ENCODE data around the gene KCNK5.

KCNK5 gene

DNA sequence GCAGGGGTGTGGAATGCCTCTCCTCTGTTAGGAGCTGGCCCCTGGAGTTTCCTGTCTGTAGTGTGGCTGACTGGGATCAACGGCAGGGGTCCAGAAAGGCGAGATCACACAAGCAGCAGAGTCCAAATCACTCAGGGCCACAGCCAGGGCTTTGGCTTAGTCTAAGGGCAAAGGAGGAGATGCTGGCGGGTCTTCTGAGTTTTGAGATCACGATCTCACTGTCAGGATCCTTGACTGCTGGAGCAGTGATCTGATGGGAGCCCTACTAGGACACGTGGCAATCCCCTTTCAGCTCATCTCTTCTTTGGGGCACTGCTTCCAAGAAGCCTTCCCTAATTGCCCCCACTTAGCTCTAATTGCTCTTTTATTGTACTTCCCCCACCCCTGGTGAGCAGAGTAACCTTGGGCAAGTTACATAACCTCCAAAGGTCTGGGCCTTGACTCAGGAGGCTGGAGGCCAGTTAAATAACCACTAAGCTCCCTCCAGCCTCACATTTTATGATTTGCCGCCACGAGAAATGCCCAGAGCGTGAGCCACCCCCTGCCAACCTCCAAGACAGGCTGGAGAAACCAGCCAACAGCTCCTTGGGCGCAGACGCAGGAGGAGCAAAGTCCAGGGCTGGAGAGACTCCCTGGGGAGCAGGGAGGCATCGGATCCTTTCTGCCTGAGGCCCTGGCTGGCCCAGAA, 12.0 kb downstream of the KCNK5 start:
- H3K4me3 ChIP-seq (ENCODE audit: low read depth, low read length): no peak overlapping the region

DNA sequence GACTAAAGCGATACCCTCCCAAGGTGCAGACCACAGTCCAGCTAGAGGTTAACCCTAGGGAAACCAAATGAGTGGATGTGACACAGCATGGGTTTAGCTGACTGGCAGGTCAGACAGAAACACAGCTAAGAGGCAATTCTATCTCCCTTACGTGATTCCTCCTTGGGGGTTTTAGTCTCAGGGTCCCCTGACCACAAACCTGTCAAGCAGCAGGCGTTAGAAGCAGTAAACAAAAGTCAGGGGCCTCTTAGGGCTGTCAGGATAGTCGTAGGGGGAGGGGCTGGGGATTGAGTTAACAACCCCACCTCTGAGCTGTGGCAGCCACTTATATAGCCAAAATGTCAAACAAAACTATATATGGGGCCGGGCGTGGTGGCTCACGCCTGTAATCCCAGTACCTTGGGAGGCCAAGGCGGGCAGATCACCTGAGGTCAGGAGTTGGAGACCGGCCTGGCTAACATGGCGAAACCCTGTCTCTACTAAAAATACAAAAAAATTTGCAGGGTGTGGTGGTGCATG, 13.6 kb downstream of the KCNK5 start:
- no peak overlapping the region for H3K4me3 ChIP-seq (ENCODE audit: low read depth, low read length)

DNA sequence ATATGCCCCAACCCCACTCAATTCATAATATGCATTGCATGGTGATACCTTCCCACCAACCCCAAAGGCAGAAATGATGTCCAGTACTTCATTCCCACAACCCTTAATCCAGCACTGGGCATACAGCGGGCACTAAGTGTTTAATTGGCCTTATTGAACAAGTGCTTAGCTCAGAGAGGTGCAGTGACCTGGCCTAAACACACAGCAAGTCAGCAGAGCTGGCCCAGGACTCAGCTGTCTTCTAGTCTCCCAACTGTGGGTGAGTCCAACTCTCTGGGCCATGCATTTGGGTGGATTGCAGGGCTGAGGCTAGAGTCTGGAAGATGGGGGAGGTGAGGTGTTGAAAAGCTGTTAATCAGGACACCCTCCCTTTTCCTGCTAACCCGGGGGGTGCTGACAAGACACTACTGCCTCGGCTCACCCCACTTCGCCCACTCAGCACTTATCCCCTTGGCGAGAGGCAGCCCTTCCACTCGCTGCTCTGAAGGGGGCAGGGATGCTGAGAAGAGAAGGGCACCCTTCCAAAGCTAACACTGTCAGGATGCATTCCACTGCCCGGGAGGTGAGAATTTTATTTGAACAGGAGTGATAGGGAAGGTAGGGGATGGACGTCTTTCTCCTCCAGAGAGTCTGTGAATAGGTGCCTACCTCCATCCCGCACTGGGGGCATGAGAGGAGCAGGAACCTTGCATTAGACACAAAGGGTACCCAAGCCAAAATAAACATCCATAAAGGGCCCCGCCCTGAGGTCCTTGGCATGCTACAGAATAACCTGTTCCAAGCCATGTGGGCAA, 14.2 kb downstream of the KCNK5 start:
- H3K4me3 ChIP-seq (ENCODE audit: low read depth, low read length): no peak overlapping the region

DNA sequence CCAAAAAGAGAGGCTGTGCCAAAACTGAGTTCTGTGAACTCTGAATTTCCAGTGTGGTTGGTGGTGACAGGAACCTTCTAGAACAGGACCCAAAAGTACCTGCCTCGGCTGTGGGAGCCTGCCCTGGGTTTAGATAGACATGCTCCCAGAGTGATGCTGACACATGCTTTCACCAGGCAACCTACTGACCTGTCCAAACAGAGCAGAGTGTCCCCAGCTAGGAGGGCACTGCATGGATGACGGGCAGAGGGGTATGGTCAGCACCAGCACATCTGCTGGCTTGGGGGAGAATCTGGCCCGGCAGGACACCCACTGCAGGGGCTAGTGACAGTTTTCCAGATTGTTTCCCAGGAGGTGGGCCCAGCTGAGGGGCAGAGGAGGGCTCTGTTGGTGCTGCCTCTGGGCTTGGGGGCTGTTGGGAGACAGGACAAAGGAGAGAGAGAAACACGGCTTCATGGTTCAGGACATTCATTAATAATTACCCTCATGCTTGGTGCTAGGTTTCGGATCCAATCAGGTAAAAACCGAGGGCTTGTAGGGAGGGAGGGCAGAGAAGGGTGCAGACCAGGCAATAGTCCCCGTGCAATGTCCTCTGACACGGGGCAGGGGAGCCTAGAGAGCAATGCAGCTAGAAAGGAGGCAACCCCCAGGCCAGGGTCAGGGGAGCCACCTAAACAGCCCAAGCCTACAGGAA, 15.0 kb downstream of the KCNK5 start:
- H3K4me3 ChIP-seq (ENCODE audit: low read depth, low read length): no peak overlapping the region

DNA sequence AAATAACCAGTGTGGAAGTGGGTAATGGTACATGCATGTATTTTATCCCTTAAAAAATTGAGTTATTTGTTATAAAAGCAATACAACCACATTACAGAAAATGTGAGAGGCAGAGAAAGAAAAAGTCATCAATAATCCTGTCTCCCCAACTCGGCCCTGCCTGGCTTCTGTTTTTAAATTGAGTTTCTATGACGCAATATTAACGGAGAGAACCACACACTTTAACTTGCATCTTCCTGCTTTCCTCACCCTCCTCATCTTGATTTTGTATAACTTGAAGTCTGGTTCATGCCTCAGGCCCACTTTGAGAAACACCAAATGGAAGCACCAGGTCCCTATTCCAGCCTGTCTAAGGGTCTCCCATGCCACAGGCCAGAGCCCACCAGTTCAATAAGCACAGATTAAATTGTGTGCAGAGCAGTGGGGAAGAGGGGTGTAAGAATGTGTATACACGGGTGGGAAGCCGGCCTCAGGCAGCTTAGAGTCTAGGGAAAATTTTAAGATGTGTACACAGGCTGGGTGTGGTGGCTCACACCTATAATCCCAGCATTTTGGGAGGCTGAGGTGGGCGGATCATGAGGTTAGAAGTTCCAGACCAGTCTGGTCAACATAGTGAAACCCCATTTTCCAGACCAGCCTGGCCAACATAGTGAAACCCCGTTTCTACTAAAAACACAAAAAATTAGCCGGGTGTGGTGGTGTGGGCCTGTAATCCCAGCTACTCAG, 15.9 kb downstream of the KCNK5 start:
- H3K4me3 ChIP-seq (ENCODE audit: low read depth, low read length): no peak overlapping the region

DNA sequence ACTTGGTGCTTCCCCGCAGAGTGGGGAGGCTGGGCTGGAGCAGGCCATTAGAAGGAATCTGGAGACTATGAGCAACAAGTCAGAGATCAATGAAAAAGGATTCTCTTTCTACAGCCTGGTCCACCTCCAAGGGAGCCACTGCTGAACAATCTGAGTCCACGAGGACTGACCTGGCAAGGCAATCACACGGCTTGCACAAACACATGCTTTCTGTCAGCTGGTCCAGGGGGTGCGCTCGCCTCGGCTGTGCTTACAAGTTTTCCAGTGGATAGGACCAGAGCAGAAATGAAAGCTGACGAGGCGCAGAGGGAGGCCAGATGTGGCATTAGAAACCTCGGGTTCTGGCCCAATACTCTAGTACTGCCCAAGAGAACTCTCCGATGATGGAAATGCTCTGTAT, 18.1 kb downstream of the KCNK5 start:
- no peak overlapping the region for H3K4me3 ChIP-seq (ENCODE audit: low read depth, low read length)

DNA sequence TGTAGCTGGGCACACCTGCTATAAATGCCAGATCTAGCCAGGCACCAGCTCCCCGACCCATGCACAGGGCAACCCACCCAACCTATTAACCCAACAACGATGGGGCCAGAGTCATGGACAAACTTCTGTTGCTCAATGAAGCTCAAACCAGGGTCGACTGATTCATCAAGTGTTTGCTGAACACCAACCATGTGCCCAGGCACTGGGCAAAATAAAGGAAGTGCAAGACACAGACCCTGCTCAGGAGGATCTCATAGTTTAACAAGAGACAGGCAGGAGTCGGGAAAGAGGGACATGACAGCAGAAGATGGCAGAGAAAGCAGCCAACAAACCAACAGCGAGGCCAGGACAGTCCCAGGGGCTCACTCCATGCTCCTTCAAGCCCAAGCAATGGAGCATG, 18.8 kb downstream of the KCNK5 start:
- no peak overlapping the region for H3K4me3 ChIP-seq (ENCODE audit: low read depth, low read length)

DNA sequence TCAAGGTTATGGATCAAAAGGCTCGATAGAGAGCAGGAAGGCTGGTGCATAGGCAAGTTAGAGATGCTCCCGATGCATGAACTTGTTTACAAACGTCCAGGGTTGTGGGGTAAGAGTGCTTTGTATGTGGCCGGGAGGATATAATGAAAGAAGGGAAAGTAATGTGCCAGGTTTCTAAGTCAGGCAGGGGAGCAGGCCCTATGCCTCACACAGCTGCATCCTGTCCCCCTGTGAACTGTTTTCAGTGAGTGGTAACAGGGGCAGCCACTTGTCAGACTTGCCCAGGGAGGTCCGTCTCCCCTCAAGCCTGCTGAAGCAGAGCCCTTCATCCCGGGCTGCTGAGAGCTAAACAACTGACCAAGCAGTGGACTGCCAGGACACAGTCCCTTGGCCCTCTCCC, 19.4 kb downstream of the KCNK5 start:
- H3K4me3 ChIP-seq (ENCODE audit: low read depth, low read length): no peak overlapping the region

DNA sequence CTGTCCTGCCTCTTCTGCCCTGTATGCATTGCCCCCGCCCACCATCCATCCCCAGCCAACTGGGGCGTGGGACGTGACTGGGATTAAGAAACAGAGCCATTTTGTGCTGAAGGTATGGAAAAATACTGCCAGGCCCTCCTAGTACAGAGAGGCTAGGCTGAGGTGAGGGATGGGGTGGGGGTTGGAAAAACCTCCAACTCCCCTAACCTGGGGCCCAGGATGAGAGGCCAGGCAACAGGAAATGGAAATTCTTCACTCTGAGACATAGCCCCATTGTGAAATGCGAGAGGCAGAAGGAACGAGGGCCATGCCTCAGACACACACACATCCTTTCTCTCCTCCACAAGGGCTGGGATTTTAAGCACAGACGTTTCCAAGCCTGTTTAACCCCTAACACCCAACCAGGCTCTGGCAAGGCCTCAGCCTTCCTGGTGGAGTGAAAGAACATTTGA, 19.9 kb downstream of the KCNK5 start:
- H3K4me3 ChIP-seq (ENCODE audit: low read depth, low read length): no peak overlapping the region

DNA sequence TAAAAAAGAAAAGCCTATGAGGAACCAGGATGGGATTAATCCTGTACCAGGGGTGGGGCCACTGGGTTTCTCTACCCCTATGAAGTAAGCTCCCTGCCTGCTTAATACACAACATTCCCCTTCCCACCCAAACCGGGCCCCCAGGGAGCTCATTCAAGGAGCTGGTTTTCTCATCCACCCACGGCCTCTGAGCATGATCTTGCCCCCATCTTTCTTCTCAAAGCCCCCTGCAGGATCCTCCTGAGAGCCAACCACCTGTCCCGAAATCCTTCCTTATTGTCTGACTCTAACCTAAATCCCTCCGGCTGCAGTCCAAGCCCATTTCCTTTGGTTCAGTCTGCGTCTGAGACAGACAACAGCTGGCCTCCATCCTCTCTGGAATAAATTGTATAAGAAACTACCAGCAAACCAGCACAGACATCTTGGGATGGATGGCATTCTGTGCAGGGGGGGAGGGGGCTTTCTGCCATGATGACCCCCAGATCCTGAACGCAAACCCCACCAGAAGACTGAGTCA, 21.0 kb downstream of the KCNK5 start:
- no peak overlapping the region for H3K4me3 ChIP-seq (ENCODE audit: low read depth, low read length)

DNA sequence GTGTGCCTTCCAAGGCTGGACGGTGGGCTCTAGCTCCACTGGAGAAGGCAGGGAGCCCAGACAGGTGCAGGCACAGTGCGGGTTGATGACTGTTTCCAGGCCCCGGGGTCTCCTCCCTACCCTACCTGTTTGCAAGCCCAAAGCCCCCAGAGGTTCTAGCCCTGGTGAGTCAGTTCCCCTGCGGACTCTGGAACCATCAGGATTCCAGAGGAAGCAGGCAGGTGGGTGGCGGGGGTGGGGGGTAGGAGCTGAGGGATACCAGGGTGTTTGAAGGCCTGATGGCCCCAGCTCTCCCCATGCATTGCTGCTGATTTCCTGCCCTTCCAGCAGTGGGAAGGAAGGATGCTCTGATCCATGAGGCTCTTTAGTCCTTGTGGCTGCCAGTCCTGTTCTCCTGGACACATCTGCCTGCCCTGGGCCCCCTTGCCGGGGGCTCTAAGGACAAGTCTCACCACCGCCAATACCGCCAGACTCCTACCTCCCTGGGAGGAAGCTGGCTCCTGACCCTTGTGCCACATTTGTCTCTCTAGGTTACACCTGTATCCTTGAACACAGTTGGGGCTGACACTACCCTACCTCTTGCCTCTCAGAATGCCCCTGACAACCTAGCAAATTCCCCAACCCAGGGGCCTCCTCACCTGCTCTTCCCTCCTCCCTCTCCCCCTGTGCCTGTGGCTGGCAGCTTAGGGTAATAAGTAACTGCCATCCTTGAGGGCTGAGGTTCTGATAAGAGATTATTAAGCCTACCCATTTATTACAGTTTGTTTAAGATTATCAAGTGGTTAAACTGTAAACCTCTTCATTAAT, 21.7 kb downstream of the KCNK5 start:
- H3K4me3 ChIP-seq (ENCODE audit: low read depth, low read length): no peak overlapping the region

DNA sequence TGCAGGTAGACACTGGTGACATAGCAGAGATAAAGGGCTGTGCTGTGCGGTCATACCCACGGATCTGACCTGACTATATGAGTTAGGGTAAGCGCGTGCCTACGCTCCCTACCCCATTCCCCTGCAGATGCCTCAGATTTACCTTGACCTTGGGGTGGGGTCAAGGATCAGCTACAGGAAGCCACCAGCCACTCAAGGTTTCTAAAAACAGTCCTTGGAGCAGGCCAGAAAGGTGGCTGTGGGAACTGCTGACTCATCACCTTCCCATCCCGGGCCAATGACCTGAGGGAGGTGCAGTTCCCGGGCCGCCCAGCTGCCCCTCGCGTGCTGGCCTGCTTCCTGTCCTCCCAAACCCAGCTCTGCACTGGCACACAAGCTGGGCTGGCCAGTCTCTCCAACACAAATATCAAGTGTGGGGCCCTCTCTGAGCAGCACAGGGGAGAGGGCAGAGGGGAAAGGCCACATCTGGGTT, 23.0 kb downstream of the KCNK5 start:
- H3K4me3 ChIP-seq (ENCODE audit: low read depth, low read length): no peak overlapping the region

DNA sequence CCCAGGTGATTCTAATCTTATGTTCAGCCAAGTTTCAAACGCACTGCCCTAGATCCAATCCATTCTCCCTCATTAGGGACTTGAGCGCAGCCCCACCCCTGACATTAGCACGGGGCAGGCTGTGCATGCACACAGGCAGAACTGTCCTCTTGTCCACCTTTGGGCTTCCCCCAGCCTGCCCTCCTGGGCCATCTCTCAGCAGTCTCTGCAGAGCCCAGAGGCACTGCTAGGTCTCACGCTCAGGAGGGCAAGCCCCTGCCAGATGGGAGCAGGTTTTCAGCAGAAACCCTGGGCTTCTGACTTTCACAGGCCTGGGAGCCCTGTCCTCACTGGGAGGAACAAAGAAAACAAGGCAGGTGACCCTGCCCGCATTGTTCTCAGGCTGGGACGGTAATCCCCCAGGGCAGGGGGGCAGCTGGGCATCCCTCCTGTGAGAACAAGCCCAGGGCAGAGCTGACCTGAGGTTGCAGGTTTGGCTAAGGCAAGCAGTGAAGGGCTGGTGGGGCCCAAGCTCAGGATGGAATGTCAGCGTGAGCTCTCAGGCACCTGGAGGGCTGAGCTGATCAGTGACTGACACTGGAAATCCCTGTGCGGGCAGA, 24.5 kb downstream of the KCNK5 start:
- no peak overlapping the region for H3K4me3 ChIP-seq (ENCODE audit: low read depth, low read length)

DNA sequence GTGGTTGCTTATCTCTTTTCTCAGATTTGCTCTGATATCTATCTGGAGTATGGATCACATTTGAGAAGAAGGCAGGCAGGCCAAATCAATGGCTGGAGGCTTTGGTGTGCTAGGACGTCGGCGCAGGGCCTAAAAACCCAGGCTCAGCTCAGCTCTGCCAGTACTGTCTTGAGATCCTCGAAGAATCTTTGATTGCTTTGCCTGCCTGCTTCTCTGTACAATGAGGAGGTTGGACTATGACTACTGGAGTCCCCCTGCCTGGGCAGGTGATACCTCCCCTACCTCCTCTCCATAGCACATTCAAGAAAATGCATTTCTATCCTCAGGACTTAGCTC, 25.1 kb downstream of the KCNK5 start:
- H3K4me3 ChIP-seq (ENCODE audit: low read depth, low read length): no peak overlapping the region

DNA sequence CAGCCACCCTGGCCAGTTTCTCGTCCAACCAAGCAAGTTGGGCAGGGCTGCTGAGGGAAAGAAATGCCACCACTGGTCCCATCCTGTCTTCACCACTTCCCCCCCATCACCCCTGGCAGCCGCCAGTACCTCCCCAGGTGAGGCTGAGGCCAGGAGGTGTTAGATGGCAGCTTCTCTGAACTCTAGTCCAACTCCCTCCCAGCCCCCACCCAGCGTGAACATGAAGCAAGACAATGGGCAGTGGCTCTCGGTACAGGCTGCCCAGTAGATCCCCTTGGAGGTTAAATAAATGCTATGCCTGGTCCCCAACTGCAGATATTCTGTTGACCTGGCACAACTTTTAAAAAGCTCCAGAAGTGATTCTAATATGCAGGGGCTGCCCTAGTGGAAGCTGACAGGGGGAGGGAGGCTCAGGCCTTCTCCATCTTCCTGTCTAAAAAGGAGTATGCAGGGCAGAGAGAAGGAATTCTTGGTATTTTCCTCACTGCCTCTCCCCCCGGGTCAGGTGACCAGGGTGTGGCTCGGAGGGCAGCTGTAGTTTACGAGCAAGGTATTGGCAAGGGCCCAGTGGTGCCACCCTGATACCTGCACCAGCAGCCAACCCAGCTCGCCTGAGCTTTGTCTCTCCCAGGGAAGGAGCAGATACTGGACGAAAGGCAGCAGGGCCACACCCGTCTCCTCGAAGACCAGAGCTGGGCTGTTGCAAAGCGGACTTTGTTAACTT, 25.7 kb downstream of the KCNK5 start:
- no peak overlapping the region for H3K4me3 ChIP-seq (ENCODE audit: low read depth, low read length)

DNA sequence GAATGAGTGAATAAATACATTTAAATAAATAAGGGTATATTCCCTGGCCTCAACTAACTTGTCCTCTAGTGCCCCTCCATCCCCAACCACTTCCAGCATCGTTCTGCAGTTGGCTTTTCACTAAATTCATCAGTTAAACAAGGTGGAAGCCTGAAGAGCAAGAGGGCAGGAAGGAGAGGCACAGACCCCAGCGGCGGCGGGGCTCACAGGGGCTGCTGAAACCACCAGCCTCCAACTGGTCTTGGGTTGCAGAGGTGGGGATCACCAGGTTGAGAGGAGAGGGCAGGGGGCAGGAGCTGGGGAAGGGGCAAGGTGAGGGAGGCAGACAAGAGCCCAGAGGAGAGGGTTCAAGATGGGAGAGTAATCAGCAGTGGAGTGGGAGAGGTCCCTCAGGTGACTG, 27.1 kb downstream of the KCNK5 start:
- no peak overlapping the region for H3K4me3 ChIP-seq (ENCODE audit: low read depth, low read length)

DNA sequence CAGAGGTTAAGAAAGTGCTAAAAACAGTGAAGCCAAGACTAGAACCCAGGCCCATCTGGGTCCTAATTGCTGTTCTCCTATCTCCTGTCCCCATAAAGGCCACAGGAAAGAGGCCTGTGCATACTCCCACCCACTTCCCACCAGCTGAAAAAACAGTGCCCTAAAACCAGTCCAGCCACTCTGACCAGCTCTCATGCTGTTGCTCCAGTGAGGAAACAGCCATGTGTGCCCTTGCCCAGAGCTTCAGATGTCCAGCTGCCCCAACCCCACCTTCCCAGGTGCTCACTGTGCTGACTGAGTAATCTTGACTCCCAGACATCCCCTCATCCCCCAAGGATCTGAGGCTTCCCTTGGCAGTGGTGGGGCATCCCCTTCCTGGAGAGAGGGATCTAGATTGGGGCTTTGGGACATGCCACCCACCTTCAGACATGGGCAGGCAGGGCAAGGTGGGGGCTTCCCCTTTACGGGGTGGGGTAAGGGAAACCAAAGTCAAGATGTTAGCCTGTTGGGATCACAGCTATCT, 28.7 kb downstream of the KCNK5 start:
- no peak overlapping the region for H3K4me3 ChIP-seq (ENCODE audit: low read depth, low read length)

DNA sequence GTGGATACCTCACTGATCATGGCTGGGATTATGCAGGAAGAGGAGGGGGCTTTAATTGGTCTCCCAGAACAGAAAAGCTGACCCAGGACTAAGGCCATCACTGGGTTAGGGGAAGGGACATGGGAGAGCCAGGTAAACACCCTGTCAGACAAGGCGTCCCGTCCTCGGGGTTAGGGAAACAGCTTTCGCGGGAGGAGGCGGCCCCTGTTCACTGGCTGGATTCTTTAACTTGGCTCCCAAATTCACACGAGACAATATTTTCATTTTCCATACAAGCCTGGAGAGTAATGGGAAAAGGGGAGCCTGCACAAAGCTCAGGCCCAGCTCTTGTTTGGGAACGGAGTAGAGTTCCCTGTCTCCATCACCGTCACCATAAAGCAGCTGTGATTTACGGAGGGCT, 29.3 kb downstream of the KCNK5 start:
- no peak overlapping the region for H3K4me3 ChIP-seq (ENCODE audit: low read depth, low read length)
